ENCODE data around the gene DAZ4. TPM values are rescaled to one million over a fixed set of nuclear protein-coding genes. Genes with fewer than 3 reads are reported as not detected.
"Not testable (repeated sequence)": the region's sequence is repeated elsewhere in the genome, so short reads cannot be mapped to it uniquely, and the experiment has no call there.

The DAZ4 gene
- not detected for total RNA-seq

DNA sequence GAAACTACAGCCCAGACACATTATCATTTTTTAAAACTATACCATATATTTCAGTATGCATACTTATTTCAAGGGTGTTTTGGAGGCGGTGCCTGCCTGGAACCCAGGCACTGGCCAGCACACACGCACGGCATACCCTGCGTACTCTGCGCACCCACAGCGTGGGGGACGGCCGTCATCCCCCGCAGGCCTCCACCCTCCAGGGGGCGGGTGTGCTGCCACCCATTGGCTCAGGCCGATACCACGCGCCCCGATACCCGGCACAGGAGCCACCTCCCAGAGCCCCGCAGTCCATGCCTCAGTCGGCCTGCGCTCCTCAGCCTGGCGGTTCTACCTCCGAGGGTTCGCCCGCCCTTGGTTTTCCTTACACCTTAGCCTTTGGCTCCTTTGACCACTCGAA lies at the start of gene DAZ4:
TSS of gene DAZ4 (plus strand) at position 301 of the 400 bp plus-strand sequence. CDS start 208 bp downstream, outside the sequence.
- H3K9me3 ChIP-seq; DNase-seq (ENCODE audit: extremely low spot score); H3K4me1 ChIP-seq; H3K4me3 ChIP-seq; H3K36me3 ChIP-seq; H3K27ac ChIP-seq (replicated peaks in 1 of 4); H3K27me3 ChIP-seq; intact Hi-C loops (cut with DNase I): not testable (repeated sequence)
- no CpG with 5 or more reads among the region's 23 CpGs for WGBS

GRCh38 chrY:24813293-24813692 lies 20.4 kb upstream of the DAZ4 start, which contains the start of gene DAZ3:
Gene DAZ3, minus strand, starts transcription at chrY:24813393. Its CDS starts 208 bp downstream, at chrY:24813185.
- WGBS, result no CpG with 5 or more reads among the region's 23 CpGs

GRCh38 chrY:24821836-24822235 lies 11.9 kb upstream of the DAZ4 start:
- H3K27me3 ChIP-seq; DNase-seq (ENCODE audit: extremely low spot score); H3K36me3 ChIP-seq; H3K9me3 ChIP-seq; H3K4me1 ChIP-seq; H3K27ac ChIP-seq (replicated peaks in 1 of 4); intact Hi-C loops (cut with DNase I); H3K4me3 ChIP-seq: not testable (repeated sequence)
- WGBS, result no CpG with 5 or more reads among the region's 3 CpGs

More at GRCh38 chrY:24813293-24813692, 20.4 kb upstream of the DAZ4 start, which contains the start of gene DAZ3:
- H3K27me3 ChIP-seq; H3K27ac ChIP-seq (replicated peaks in 1 of 4); DNase-seq (ENCODE audit: extremely low spot score); H3K9me3 ChIP-seq; intact Hi-C loops (cut with DNase I); H3K36me3 ChIP-seq; H3K4me1 ChIP-seq; H3K4me3 ChIP-seq: not testable (repeated sequence)

DNA sequence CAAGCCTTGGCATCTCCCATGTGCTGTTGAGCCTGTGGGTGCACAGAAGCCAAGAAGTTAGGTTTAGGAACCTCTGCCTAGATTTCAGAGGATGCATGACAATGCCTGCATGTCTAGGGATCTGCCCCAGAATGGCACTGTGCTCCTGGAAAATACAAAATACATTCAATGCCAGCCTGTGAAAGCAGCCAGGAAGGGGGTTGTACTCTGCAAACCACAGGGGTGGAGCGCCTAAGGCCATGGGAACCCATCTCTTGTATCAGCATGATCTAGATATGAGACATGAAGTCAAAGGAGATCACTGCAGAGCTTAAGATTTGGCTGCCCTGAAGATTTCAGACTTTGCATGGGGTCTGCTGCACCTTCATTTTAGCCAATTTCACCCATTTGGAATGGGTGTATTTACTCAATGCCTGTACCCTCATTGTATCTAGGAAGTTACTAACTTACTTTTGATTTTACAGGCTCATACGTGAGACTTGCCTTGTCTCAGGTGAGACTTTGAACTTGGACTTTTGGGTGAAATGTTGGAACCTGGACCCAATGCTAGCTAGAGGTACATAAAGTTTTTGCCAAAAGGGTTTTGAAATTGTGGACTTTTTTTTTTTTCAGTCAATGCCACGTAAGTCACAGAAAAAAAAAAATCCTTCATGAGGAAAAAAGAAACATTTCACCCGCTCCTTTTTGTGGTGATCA lies 9.4 kb upstream of the DAZ4 start:
- WGBS, result no CpG with 5 or more reads among the region's 4 CpGs
- H3K36me3 ChIP-seq; H3K9me3 ChIP-seq; H3K27ac ChIP-seq (replicated peaks in 1 of 4); intact Hi-C loops (cut with DNase I); H3K4me3 ChIP-seq; DNase-seq (ENCODE audit: extremely low spot score); H3K4me1 ChIP-seq; H3K27me3 ChIP-seq: not testable (repeated sequence)

- H3K27ac ChIP-seq (replicated peaks in 1 of 4); H3K9me3 ChIP-seq; H3K4me1 ChIP-seq; intact Hi-C loops (cut with DNase I); H3K4me3 ChIP-seq; DNase-seq (ENCODE audit: extremely low spot score); H3K36me3 ChIP-seq; H3K27me3 ChIP-seq: not testable (repeated sequence)
- no CpG with 5 or more reads among the region's 4 CpGs for WGBS
Measured at GRCh38 chrY:24825069-24825468, 8.7 kb upstream of the DAZ4 start.

Other genes starting within 250 kb of the DAZ4 start
- not detected for gene BPY2B, start 215.9 kb upstream of the DAZ4 start, total RNA-seq
- gene DAZ3, start 20.5 kb upstream of the DAZ4 start, total RNA-seq, result not detected
- not detected for gene BPY2C, start 218.2 kb downstream of the DAZ4 start, total RNA-seq

All from esophagus muscularis mucosa (tissue), 4 donors.